Endodermal cell (in vitro differentiated cells): ENCODE data around the gene CATSPER3. TPM values are rescaled to one million over a fixed set of nuclear protein-coding genes. Genes with fewer than 3 reads are reported as not detected.

Source experiments
- DNase-seq: peaks from one replicate; pipeline ENCODE4 v3.0.0-alpha.2; 2017
- H3K27ac ChIP-seq: 2 replicates; pipeline ENCODE4 v1.5.1; 2013; ENCODE audit warnings: mild to moderate bottlenecking, low read depth, low read length, moderate library complexity
- H3K27me3 ChIP-seq: 2 replicates; pipeline ENCODE4 v1.6.1; 2013; ENCODE audit warnings: mild to moderate bottlenecking, low read length, moderate library complexity; ENCODE audit not compliant: insufficient read depth, control insufficient read depth, poor library complexity, severe bottlenecking
- H3K36me3 ChIP-seq: 2 replicates; pipeline ENCODE4 v1.7.0; 2013; ENCODE audit warnings: mild to moderate bottlenecking, low read length, moderate library complexity; ENCODE audit not compliant: control insufficient read depth, insufficient read depth
- H3K4me1 ChIP-seq: one replicate; pipeline ENCODE4 v1.7.0; 2013; ENCODE audit warnings: low read length; ENCODE audit not compliant: control insufficient read depth, insufficient read depth
- H3K4me3 ChIP-seq: 2 replicates; pipeline ENCODE4 v1.5.1; 2013; ENCODE audit warnings: mild to moderate bottlenecking, low read length, moderate library complexity
- H3K9ac ChIP-seq: 2 replicates; pipeline ENCODE4 v1.6.1; 2013; ENCODE audit warnings: mild to moderate bottlenecking, low read length, moderate library complexity; ENCODE audit not compliant: poor library complexity, severe bottlenecking; ENCODE audit errors: extremely low read depth
- H3K9me3 ChIP-seq: 2 replicates; pipeline ENCODE4 v1.6.1; 2013; ENCODE audit warnings: mild to moderate bottlenecking, low read length, moderate library complexity; ENCODE audit not compliant: control insufficient read depth
- H3K27ac Mint-ChIP-seq: 2 replicates; pipeline ENCODE4 v1.8.0; 2020; ENCODE audit warnings: mixed read lengths
- H3K27me3 Mint-ChIP-seq: 2 replicates; pipeline ENCODE4 v1.8.0; 2021; ENCODE audit warnings: mild to moderate bottlenecking, mixed read lengths; ENCODE audit not compliant: insufficient read depth
- H3K36me3 Mint-ChIP-seq: 2 replicates; pipeline ENCODE4 v1.8.0; 2020; ENCODE audit warnings: low read depth, mixed read lengths
- H3K4me1 Mint-ChIP-seq: 2 replicates; pipeline ENCODE4 v1.8.0; 2020; ENCODE audit warnings: mixed read lengths
- H3K4me3 Mint-ChIP-seq: 2 replicates; pipeline ENCODE4 v1.8.0; 2020; ENCODE audit warnings: mild to moderate bottlenecking, moderate library complexity, mixed read lengths
- H3K9me3 Mint-ChIP-seq: 2 replicates; pipeline ENCODE4 v1.8.0; 2020; ENCODE audit warnings: mild to moderate bottlenecking, mixed read lengths
- CTCF ChIP-seq: fragments of 200-600 bp; sonication (generic); conservative IDR thresholded peaks from 2 replicates; pipeline ENCODE4 v1.5.0; 2021; ENCODE audit warnings: antibody characterized with exemption, mild to moderate bottlenecking
- WGBS, 2 experiments: methylation state at CpG; one replicate each; pipeline versions ENCODE4 v1.1.5 to v1.1.7; 2013; ENCODE audit warnings: missing lambda C conversion rate in 2 of 2, mixed read lengths in 1 of 2; ENCODE audit not compliant: insufficient coverage in 1 of 2, insufficient read length in 1 of 2; 5-methylcytosine and 5-hydroxymethylcytosine counted together
- total RNA-seq, 2 donors: library from RNA; stranded (reverse); fragmentation: NEBNext Ultra II Directional in 1 of 2; extraction: Animal tissue kit (Norgen Biotek cat#: 25700) in 1 of 2; gene quantifications; 2 replicates in 1 of 2; 3 replicates in 1 of 2; pipeline ENCODE4 v1.2.1, GENCODE V29; 2021

The CATSPER3 gene
- total RNA-seq, 2 donors from 2014 or later: 0.64 to 0.68 TPM

GRCh38 chr5:135027697-135028615 lies 60.2 kb downstream of the CATSPER3 start:
- peaks cover 3% of the 10 kb centered on the region for H3K36me3 ChIP-seq
- H3K4me3 ChIP-seq: no peak overlapping the region
- WGBS, 2 experiments: 19 to 26% methylated on average over 29 to 79 of the region's 79 CpGs
- H3K9ac ChIP-seq: no peak overlapping the region
- peak overlapping the region; percentile 28 for H3K4me3 Mint-ChIP-seq
- H3K27ac ChIP-seq: no peak overlapping the region
- DNase-seq: peak; percentile 71
- H3K4me1 ChIP-seq: no peaks in the 10 kb centered on the region
- no peaks in the 10 kb centered on the region for H3K9me3 ChIP-seq
- no peak for TF ChIP-seq CTCF
- no peaks in the 10 kb centered on the region for H3K36me3 Mint-ChIP-seq
- peaks cover 25% of the 10 kb centered on the region for H3K4me1 Mint-ChIP-seq
- no peaks in the 10 kb centered on the region for H3K9me3 Mint-ChIP-seq
- H3K27me3 Mint-ChIP-seq: peaks cover 97% of the 10 kb centered on the region
- peaks cover 88% of the 10 kb centered on the region for H3K27me3 ChIP-seq
- no peak overlapping the region for H3K27ac Mint-ChIP-seq

- H3K4me1 Mint-ChIP-seq: peaks cover 28% of the 10 kb centered on the region
- H3K36me3 Mint-ChIP-seq: no peaks in the 10 kb centered on the region
- no peak overlapping the region for H3K27ac ChIP-seq
- no peak overlapping the region for H3K9ac ChIP-seq
- no peaks in the 10 kb centered on the region for H3K4me1 ChIP-seq
- DNase-seq: peak; percentile 87
- peak overlapping the region; percentile 31 for H3K27ac Mint-ChIP-seq
- H3K9me3 Mint-ChIP-seq: no peaks in the 10 kb centered on the region
- WGBS, 2 experiments: 21 to 25% methylated on average over 28 to 62 of the region's 62 CpGs
- no peak overlapping the region for H3K4me3 ChIP-seq
- TF ChIP-seq CTCF: no peak
- H3K4me3 Mint-ChIP-seq: peak overlapping the region; percentile 35
- peaks cover 3% of the 10 kb centered on the region for H3K36me3 ChIP-seq
- peaks cover 97% of the 10 kb centered on the region for H3K27me3 ChIP-seq
- no peaks in the 10 kb centered on the region for H3K9me3 ChIP-seq
- H3K27me3 Mint-ChIP-seq: peaks cover 93% of the 10 kb centered on the region
Observed at GRCh38 chr5:135028791-135029476, 61.2 kb downstream of the CATSPER3 start.

- H3K4me3 ChIP-seq: no peak overlapping the region
- 18 to 23% methylated on average over 15 of the region's 15 CpGs for WGBS, 2 experiments
- Mint-ChIP-seq H3K4me3 (peak overlapping the region; percentile 60), H3K4me1 (peaks cover 28% of the 10 kb centered on the region), H3K27me3 (peaks cover 91% of the 10 kb centered on the region), H3K9me3 (no peaks in the 10 kb centered on the region), H3K27ac (no peak overlapping the region), H3K36me3 (no peaks in the 10 kb centered on the region)
- no peaks in the 10 kb centered on the region for H3K9me3 ChIP-seq
- peaks cover 96% of the 10 kb centered on the region for H3K27me3 ChIP-seq
- H3K4me1 ChIP-seq: no peaks in the 10 kb centered on the region
- peaks cover 3% of the 10 kb centered on the region for H3K36me3 ChIP-seq
- H3K9ac ChIP-seq: no peak overlapping the region
- H3K27ac ChIP-seq: no peak overlapping the region
- no peak for DNase-seq
- TF ChIP-seq CTCF: no peak
Observed at GRCh38 chr5:135029477-135030122, 61.9 kb downstream of the CATSPER3 start.
